ENCODE measurements around the gene GOSR1.
"Not testable (repeated sequence)": the region's sequence is repeated elsewhere in the genome, so short reads cannot be mapped to it uniquely, and the experiment has no call there.

GRCh38 chr17:30563131-30563904 is 86.1 kb downstream of the GOSR1 start:
- not testable (repeated sequence) for TF ChIP-seq CTCF (conservative IDR thresholded peaks at IDR 0.05); EZH2 (IDR thresholded peaks at IDR 0.05; ENCODE audit: low read depth)
